ENCODE results near the gene MX2. TPM values are rescaled to one million over a fixed set of nuclear protein-coding genes. Genes with fewer than 3 reads are reported as not detected.

MX2 gene
- total and polyA plus RNA-seq, 5 donors from 2014 or later: 34.8 to 119 (median 49.2) TPM

- Histone ChIP-seq H3K9me3 (ENCODE audit: control insufficient read depth in 2 of 2, low read length in 2 of 2) (no peaks in the 10 kb centered on the region), H3K4me1 (ENCODE audit: control insufficient read depth, insufficient read depth, low read length, poor library complexity, severe bottlenecking) (no peaks in the 10 kb centered on the region), H3K27me3 (ENCODE audit: control insufficient read depth, insufficient read depth, low read length) (no peaks in the 10 kb centered on the region), H3K27ac (ENCODE audit: insufficient read depth, low read length, poor library complexity, severe bottlenecking) (no peak overlapping the region), H3K36me3 (ENCODE audit: control insufficient read depth, insufficient read depth, low read length) (peaks cover 77% of the 10 kb centered on the region), H3K4me3 (ENCODE audit: low read depth, low read length) (no peak overlapping the region)
- H3K9me3 Mint-ChIP-seq: peaks cover 0 to 2% (median 0%) of the 10 kb centered on the region in 7 donors
- DNase-seq (no peak), ATAC-seq (ENCODE audit: low read depth in 2 of 2) (no peak)
- H3K4me1 Mint-ChIP-seq: peaks cover 0 to 4% (median 2%) of the 10 kb centered on the region in 4 donors
- H3K36me3 Mint-ChIP-seq: peaks cover 71% of the 10 kb centered on the region
- H3K27ac Mint-ChIP-seq: no peak overlapping the region
- no peak overlapping the region for H3K4me3 Mint-ChIP-seq
- H3K27me3 Mint-ChIP-seq: no peaks in the 10 kb centered on the region
These were observed 35.7 kb downstream of the MX2 start for GRCh38 chr21:41397471-41397891.

- Mint-ChIP-seq H3K4me1 (peaks cover 0 to 4% (median 2%) of the 10 kb centered on the region in 4 donors), H3K36me3 (peaks cover 77% of the 10 kb centered on the region), H3K9me3 (peaks cover 0 to 2% (median 0%) of the 10 kb centered on the region in 7 donors), H3K27ac (no peak overlapping the region), H3K4me3 (no peak overlapping the region), H3K27me3 (no peaks in the 10 kb centered on the region)
- Histone ChIP-seq H3K4me1 (ENCODE audit: control insufficient read depth, insufficient read depth, low read length, poor library complexity, severe bottlenecking) (no peaks in the 10 kb centered on the region), H3K4me3 (ENCODE audit: low read depth, low read length) (no peak overlapping the region), H3K27me3 (ENCODE audit: control insufficient read depth, insufficient read depth, low read length) (no peaks in the 10 kb centered on the region), H3K27ac (ENCODE audit: insufficient read depth, low read length, poor library complexity, severe bottlenecking) (no peak overlapping the region), H3K9me3 (ENCODE audit: control insufficient read depth in 2 of 2, low read length in 2 of 2) (no peaks in the 10 kb centered on the region), H3K36me3 (ENCODE audit: control insufficient read depth, insufficient read depth, low read length) (peaks cover 82% of the 10 kb centered on the region)
- no peak for DNase-seq
- ATAC-seq (ENCODE audit: low read depth in 2 of 2): no peak
These were observed 36.4 kb downstream of the MX2 start for GRCh38 chr21:41398251-41398650.

- H3K4me3 Mint-ChIP-seq: no peak overlapping the region
- H3K27ac Mint-ChIP-seq: no peak overlapping the region
- H3K4me1 Mint-ChIP-seq: peaks cover 0 to 4% (median 0%) of the 10 kb centered on the region in 4 donors
- no peak overlapping the region for H3K27ac ChIP-seq (ENCODE audit: insufficient read depth, low read length, poor library complexity, severe bottlenecking)
- H3K27me3 ChIP-seq (ENCODE audit: control insufficient read depth, insufficient read depth, low read length): no peaks in the 10 kb centered on the region
- no peak for ATAC-seq (ENCODE audit: low read depth in 2 of 2)
- peaks cover 86% of the 10 kb centered on the region for H3K36me3 ChIP-seq (ENCODE audit: control insufficient read depth, insufficient read depth, low read length)
- no peak overlapping the region for H3K4me3 ChIP-seq (ENCODE audit: low read depth, low read length)
- no peaks in the 10 kb centered on the region for H3K4me1 ChIP-seq (ENCODE audit: control insufficient read depth, insufficient read depth, low read length, poor library complexity, severe bottlenecking)
- H3K9me3 ChIP-seq (ENCODE audit: control insufficient read depth in 2 of 2, low read length in 2 of 2): no peaks in the 10 kb centered on the region
- peaks cover 75% of the 10 kb centered on the region for H3K36me3 Mint-ChIP-seq
- no peaks in the 10 kb centered on the region for H3K27me3 Mint-ChIP-seq
- peaks cover 0 to 2% (median 0%) of the 10 kb centered on the region in 7 donors for H3K9me3 Mint-ChIP-seq
- DNase-seq: no peak
These were observed 37.0 kb downstream of the MX2 start for GRCh38 chr21:41398831-41399230.

- peaks cover 76% of the 10 kb centered on the region for H3K36me3 Mint-ChIP-seq
- Histone ChIP-seq H3K27ac (ENCODE audit: insufficient read depth, low read length, poor library complexity, severe bottlenecking) (no peak overlapping the region), H3K27me3 (ENCODE audit: control insufficient read depth, insufficient read depth, low read length) (no peaks in the 10 kb centered on the region), H3K4me3 (ENCODE audit: low read depth, low read length) (no peak overlapping the region), H3K36me3 (ENCODE audit: control insufficient read depth, insufficient read depth, low read length) (peaks cover 86% of the 10 kb centered on the region), H3K9me3 (ENCODE audit: control insufficient read depth in 2 of 2, low read length in 2 of 2) (no peaks in the 10 kb centered on the region), H3K4me1 (ENCODE audit: control insufficient read depth, insufficient read depth, low read length, poor library complexity, severe bottlenecking) (no peaks in the 10 kb centered on the region)
- no peak overlapping the region for H3K4me3 Mint-ChIP-seq
- H3K27me3 Mint-ChIP-seq: no peaks in the 10 kb centered on the region
- peaks cover 0 to 1% (median 0%) of the 10 kb centered on the region in 4 donors for H3K4me1 Mint-ChIP-seq
- ATAC-seq (ENCODE audit: low read depth in 2 of 2) (no peak), DNase-seq (no peak)
- no peak overlapping the region for H3K27ac Mint-ChIP-seq
- peaks cover 0 to 2% (median 0%) of the 10 kb centered on the region in 7 donors for H3K9me3 Mint-ChIP-seq
These were observed 37.5 kb downstream of the MX2 start for GRCh38 chr21:41399246-41399800.

GRCh38 chr21:41402231-41402630, 40.4 kb downstream of the MX2 start:
- ATAC-seq (ENCODE audit: low read depth in 2 of 2) (no peak), DNase-seq (no peak)
- H3K4me3 ChIP-seq (ENCODE audit: low read depth, low read length): no peak overlapping the region
- Mint-ChIP-seq H3K36me3 (peaks cover 71% of the 10 kb centered on the region), H3K27ac (no peak overlapping the region), H3K4me3 (no peak overlapping the region), H3K4me1 (no peaks in the 10 kb centered on the region), H3K27me3 (no peaks in the 10 kb centered on the region), H3K9me3 (peaks cover 0 to 2% (median 0%) of the 10 kb centered on the region in 7 donors)
- H3K27me3 ChIP-seq (ENCODE audit: control insufficient read depth, insufficient read depth, low read length): no peaks in the 10 kb centered on the region
- H3K27ac ChIP-seq (ENCODE audit: insufficient read depth, low read length, poor library complexity, severe bottlenecking): no peak overlapping the region
- H3K36me3 ChIP-seq (ENCODE audit: control insufficient read depth, insufficient read depth, low read length): peaks cover 70% of the 10 kb centered on the region
- no peaks in the 10 kb centered on the region for H3K9me3 ChIP-seq (ENCODE audit: control insufficient read depth in 2 of 2, low read length in 2 of 2)
- H3K4me1 ChIP-seq (ENCODE audit: control insufficient read depth, insufficient read depth, low read length, poor library complexity, severe bottlenecking): no peaks in the 10 kb centered on the region

- Histone ChIP-seq H3K4me1 (ENCODE audit: control insufficient read depth, insufficient read depth, low read length, poor library complexity, severe bottlenecking) (no peaks in the 10 kb centered on the region), H3K27ac (ENCODE audit: insufficient read depth, low read length, poor library complexity, severe bottlenecking) (no peak overlapping the region), H3K36me3 (ENCODE audit: control insufficient read depth, insufficient read depth, low read length) (peaks cover 70% of the 10 kb centered on the region), H3K4me3 (ENCODE audit: low read depth, low read length) (no peak overlapping the region), H3K9me3 (ENCODE audit: control insufficient read depth in 2 of 2, low read length in 2 of 2) (no peaks in the 10 kb centered on the region), H3K27me3 (ENCODE audit: control insufficient read depth, insufficient read depth, low read length) (no peaks in the 10 kb centered on the region)
- DNase-seq: no peak
- H3K4me1 Mint-ChIP-seq: no peaks in the 10 kb centered on the region
- peak overlapping the region in 1 of 4 donors; percentile 61 for H3K4me3 Mint-ChIP-seq
- H3K27ac Mint-ChIP-seq: no peak overlapping the region
- H3K27me3 Mint-ChIP-seq: no peaks in the 10 kb centered on the region
- peaks cover 70% of the 10 kb centered on the region for H3K36me3 Mint-ChIP-seq
- no peak for ATAC-seq (ENCODE audit: low read depth in 2 of 2)
- peaks cover 0 to 2% (median 0%) of the 10 kb centered on the region in 7 donors for H3K9me3 Mint-ChIP-seq
These were observed 41.0 kb downstream of the MX2 start for GRCh38 chr21:41402796-41403195.

GRCh38 chr21:41403331-41403730, 41.5 kb downstream of the MX2 start:
- no peaks in the 10 kb centered on the region for H3K4me1 ChIP-seq (ENCODE audit: control insufficient read depth, insufficient read depth, low read length, poor library complexity, severe bottlenecking)
- Mint-ChIP-seq H3K27me3 (no peaks in the 10 kb centered on the region), H3K36me3 (peaks cover 70% of the 10 kb centered on the region), H3K27ac (peak overlapping the region in 1 of 3 donors; percentile 20), H3K4me1 (no peaks in the 10 kb centered on the region), H3K9me3 (peaks cover 0 to 3% (median 0%) of the 10 kb centered on the region in 7 donors), H3K4me3 (peak overlapping the region in 1 of 4 donors; percentile 61)
- H3K36me3 ChIP-seq (ENCODE audit: control insufficient read depth, insufficient read depth, low read length): peaks cover 71% of the 10 kb centered on the region
- no peaks in the 10 kb centered on the region for H3K9me3 ChIP-seq (ENCODE audit: control insufficient read depth in 2 of 2, low read length in 2 of 2)
- H3K27ac ChIP-seq (ENCODE audit: insufficient read depth, low read length, poor library complexity, severe bottlenecking): no peak overlapping the region
- no peak overlapping the region for H3K4me3 ChIP-seq (ENCODE audit: low read depth, low read length)
- H3K27me3 ChIP-seq (ENCODE audit: control insufficient read depth, insufficient read depth, low read length): no peaks in the 10 kb centered on the region
- ATAC-seq (ENCODE audit: low read depth in 2 of 2) (no peak), DNase-seq (no peak)

GRCh38 chr21:41403966-41404365, 42.1 kb downstream of the MX2 start:
- Histone ChIP-seq H3K36me3 (ENCODE audit: control insufficient read depth, insufficient read depth, low read length) (peaks cover 71% of the 10 kb centered on the region), H3K27ac (ENCODE audit: insufficient read depth, low read length, poor library complexity, severe bottlenecking) (no peak overlapping the region)

More at GRCh38 chr21:41403966-41404365, 42.1 kb downstream of the MX2 start:
- peaks cover 70% of the 10 kb centered on the region for H3K36me3 Mint-ChIP-seq
- ATAC-seq (ENCODE audit: low read depth in 2 of 2) (no peak), DNase-seq (no peak)
- no peaks in the 10 kb centered on the region for H3K4me1 Mint-ChIP-seq
- no peak overlapping the region for H3K27ac Mint-ChIP-seq
- no peak overlapping the region for H3K4me3 Mint-ChIP-seq
- Histone ChIP-seq H3K27me3 (ENCODE audit: control insufficient read depth, insufficient read depth, low read length) (no peaks in the 10 kb centered on the region), H3K4me3 (ENCODE audit: low read depth, low read length) (no peak overlapping the region), H3K4me1 (ENCODE audit: control insufficient read depth, insufficient read depth, low read length, poor library complexity, severe bottlenecking) (no peaks in the 10 kb centered on the region), H3K9me3 (ENCODE audit: control insufficient read depth in 2 of 2, low read length in 2 of 2) (no peaks in the 10 kb centered on the region)
- H3K9me3 Mint-ChIP-seq: peaks cover 0 to 6% (median 0%) of the 10 kb centered on the region in 7 donors
- no peaks in the 10 kb centered on the region for H3K27me3 Mint-ChIP-seq

Measured in CD4-positive, CD25-positive, alpha-beta regulatory T cell (primary cell).